Prostate gland (tissue), 2 donors: ENCODE measurements around the gene SLC6A11. TPM values are rescaled to one million over a fixed set of nuclear protein-coding genes. Genes with fewer than 3 reads are reported as not detected.

Source experiments
- DNase-seq: peaks from one replicate; pipeline ENCODE4 v3.0.0-alpha.2; 2019; ENCODE audit warnings: low spot score
- H3K27ac ChIP-seq, 2 donors: fragments of 200-600 bp; sonication (generic); 2 replicates each; pipeline ENCODE4 v1.5.1; 2017 to 2019
- H3K27me3 ChIP-seq: fragments of 200-600 bp; sonication (generic); replicated peaks from 2 replicates; pipeline ENCODE4 v1.5.1; 2019; ENCODE audit not compliant: insufficient read depth
- H3K36me3 ChIP-seq, 2 donors: fragments of 200-600 bp; sonication (generic); 1 replicate in 1 of 2; 2 replicates in 1 of 2; pipeline versions ENCODE4 v1.5.1 to v1.8.1; 2017 to 2019
- H3K4me1 ChIP-seq: fragments of 200-600 bp; sonication (generic); replicated peaks from 2 replicates; pipeline ENCODE4 v1.5.1; 2019
- H3K4me3 ChIP-seq, 2 donors: fragments of 200-600 bp; sonication (generic); 2 replicates each; pipeline ENCODE4 v1.5.1; 2017 to 2019
- H3K9me3 ChIP-seq: fragments of 200-600 bp; sonication (generic); 2 replicates; pipeline ENCODE4 v1.5.1; 2017
- CTCF ChIP-seq, 4 experiments: fragments of 200-600 bp in 2 of 4; fragments of 450-650 bp in 2 of 4; sonication (generic) in 2 of 4; IDR thresholded peaks; 1 replicate in 3 of 4; 2 replicates in 1 of 4; pipeline ENCODE4 v1.5.1; 2016 to 2019; ENCODE audit warnings: antibody characterized with exemption in 4 of 4, mild to moderate bottlenecking in 2 of 4, moderate library complexity in 2 of 4
- POLR2A ChIP-seq: fragments of 450-650 bp; IDR thresholded peaks from one replicate; pipeline ENCODE4 v1.6.1; 2016; ENCODE audit warnings: antibody characterized with exemption, mild to moderate bottlenecking
- POLR2AphosphoS5 ChIP-seq: sonication (generic); formaldehyde crosslinking; IDR thresholded peaks from one replicate; pipeline ENCODE4 v1.6.1; 2017; ENCODE audit warnings: antibody characterized with exemption
- WGBS: methylation state at CpG from one replicate; pipeline ENCODE4 v1.1.5; 2018; 5-methylcytosine and 5-hydroxymethylcytosine counted together
- intact Hi-C: fragments of 100-400 bp; cut with DNase I; formaldehyde crosslinking; loops from one replicate; pipeline ENCODE4 v1.14.2; 2022
- total RNA-seq, 2 donors: library from RNA; depleted of rRNA; stranded (reverse); fragments of >200 nt; gene quantifications; one replicate each; pipeline ENCODE4 v1.1.0, GENCODE V29; 2016

The SLC6A11 gene
- total RNA-seq, 2 donors from 2014 or later = 3.6 to 6.9 TPM

- H3K4me3 ChIP-seq = no peak overlapping the region
Measured at GRCh38 chr3:10951295-10951926, 135.4 kb downstream of the SLC6A11 start.

GRCh38 chr3:10952525-10952924 is 136.5 kb downstream of the SLC6A11 start:
- DNase-seq = no peak
- Histone ChIP-seq H3K27me3 (no peaks in the 10 kb centered on the region), H3K27ac (no peak overlapping the region), H3K4me1 (no peaks in the 10 kb centered on the region), H3K36me3 (no peaks in the 10 kb centered on the region), H3K9me3 (no peaks in the 10 kb centered on the region), H3K4me3 (no peak overlapping the region)
- 60% methylated on average over 3 of the region's 3 CpGs for WGBS
- TF ChIP-seq POLR2AphosphoS5 (no peak), POLR2A (no peak), CTCF (IDR thresholded peaks at IDR 0.05) (no peak)
- intact Hi-C loops = no loop called here

More at GRCh38 chr3:10951295-10951926, 135.4 kb downstream of the SLC6A11 start:
- intact Hi-C loops = no loop called here
- 81% methylated on average over 7 of the region's 7 CpGs for WGBS
- no peak for DNase-seq
- Histone ChIP-seq H3K4me1 (no peaks in the 10 kb centered on the region), H3K27me3 (no peaks in the 10 kb centered on the region), H3K36me3 (no peaks in the 10 kb centered on the region), H3K27ac (no peak overlapping the region), H3K9me3 (no peaks in the 10 kb centered on the region)
- TF ChIP-seq POLR2A (no peak), POLR2AphosphoS5 (no peak), CTCF (IDR thresholded peaks at IDR 0.05) (no peak)

DNA sequence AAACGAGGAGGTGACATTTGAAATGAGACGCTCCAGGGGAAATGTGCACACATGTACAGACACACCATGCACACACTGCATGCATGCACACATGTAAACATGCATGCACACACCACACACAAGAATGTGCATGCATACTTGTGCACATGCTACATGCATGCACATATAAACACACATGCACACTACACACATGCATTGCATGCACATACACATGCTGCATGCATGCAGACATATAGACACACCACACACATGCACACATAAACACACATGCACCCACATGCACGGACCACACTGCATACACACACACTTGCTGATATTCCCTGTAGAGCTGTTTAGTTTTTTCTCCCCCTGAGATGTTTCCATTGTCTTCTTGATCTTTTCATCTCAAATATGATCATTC is 138.7 kb downstream of the SLC6A11 start:
- Histone ChIP-seq H3K4me3 (no peak overlapping the region), H3K4me1 (no peaks in the 10 kb centered on the region), H3K27ac (no peak overlapping the region), H3K36me3 (no peaks in the 10 kb centered on the region), H3K9me3 (no peaks in the 10 kb centered on the region), H3K27me3 (no peaks in the 10 kb centered on the region)
- no peak for TF ChIP-seq POLR2A
- TF ChIP-seq CTCF (IDR thresholded peaks at IDR 0.05) = no peak
- TF ChIP-seq POLR2AphosphoS5 = no peak
- intact Hi-C loops = no loop called here
- no peak for DNase-seq
- WGBS = 86% methylated on average over 3 of the region's 3 CpGs

DNA sequence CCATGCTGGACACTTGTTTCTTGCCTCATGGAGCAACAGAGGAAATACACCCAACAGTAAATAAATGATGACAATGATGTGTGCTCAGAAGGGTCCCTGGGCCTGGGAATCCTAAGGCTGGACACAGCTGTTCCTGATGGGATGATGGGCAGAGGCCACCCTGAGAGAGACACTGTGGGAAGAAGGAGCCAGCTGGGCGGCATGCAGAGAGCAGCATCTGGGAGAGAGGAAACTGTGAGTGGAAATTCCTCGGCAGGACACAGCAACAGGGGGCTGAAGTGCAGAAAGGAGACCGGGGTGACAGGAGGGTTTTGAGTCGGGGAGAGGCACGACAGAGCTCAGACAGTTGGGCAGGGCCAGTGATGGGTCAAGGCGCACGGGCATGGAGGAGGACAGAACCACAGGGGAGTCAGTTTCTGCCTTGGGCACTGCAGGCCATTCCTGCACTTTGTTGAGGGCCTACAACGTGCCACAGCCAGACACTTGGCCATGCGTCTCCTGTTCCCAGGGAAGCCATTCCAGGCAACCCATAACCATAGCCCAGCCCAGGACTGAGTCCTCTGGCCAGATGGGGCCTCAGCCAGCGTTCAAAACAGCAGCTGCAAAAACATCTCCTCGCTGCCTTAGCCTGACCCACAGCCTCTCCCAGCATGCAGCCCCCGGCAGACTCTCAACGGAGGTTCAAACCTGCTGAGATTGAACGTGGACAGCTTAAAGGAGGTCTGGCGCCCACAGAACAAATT is 139.9 kb downstream of the SLC6A11 start:
- Histone ChIP-seq H3K4me3 (no peak overlapping the region), H3K27ac (no peak overlapping the region), H3K4me1 (no peaks in the 10 kb centered on the region), H3K9me3 (no peaks in the 10 kb centered on the region), H3K27me3 (no peaks in the 10 kb centered on the region), H3K36me3 (no peaks in the 10 kb centered on the region)
- no peak for DNase-seq
- intact Hi-C loops = no loop called here
- WGBS = 77% methylated on average over 15 of the region's 15 CpGs
- TF ChIP-seq POLR2A = no peak
- no peak for TF ChIP-seq POLR2AphosphoS5
- no peak for TF ChIP-seq CTCF (IDR thresholded peaks at IDR 0.05)

- no peak for TF ChIP-seq POLR2A
- TF ChIP-seq CTCF (IDR thresholded peaks at IDR 0.05) = no peak
- TF ChIP-seq POLR2AphosphoS5 = no peak
- Histone ChIP-seq H3K27ac (no peak overlapping the region), H3K9me3 (no peaks in the 10 kb centered on the region), H3K4me1 (no peaks in the 10 kb centered on the region), H3K27me3 (no peaks in the 10 kb centered on the region), H3K4me3 (no peak overlapping the region), H3K36me3 (no peaks in the 10 kb centered on the region)
- intact Hi-C loops = no loop called here
- WGBS = 79% methylated on average over 4 of the region's 4 CpGs
- DNase-seq = no peak
Measured at GRCh38 chr3:10956531-10956930, 140.5 kb downstream of the SLC6A11 start.
